ENCODE results near the gene ZNF683.

Gene ZNF683

GRCh38 chr1:26350701-26351589 lies 21.6 kb downstream of the ZNF683 start:
- DNase-seq, result no peak
- H3K9me3 ChIP-seq, result no peaks in the 10 kb centered on the region
- intact Hi-C loops (cut with DNase I; ENCODE audit: low total_unique reads), result no loop called here

DNA sequence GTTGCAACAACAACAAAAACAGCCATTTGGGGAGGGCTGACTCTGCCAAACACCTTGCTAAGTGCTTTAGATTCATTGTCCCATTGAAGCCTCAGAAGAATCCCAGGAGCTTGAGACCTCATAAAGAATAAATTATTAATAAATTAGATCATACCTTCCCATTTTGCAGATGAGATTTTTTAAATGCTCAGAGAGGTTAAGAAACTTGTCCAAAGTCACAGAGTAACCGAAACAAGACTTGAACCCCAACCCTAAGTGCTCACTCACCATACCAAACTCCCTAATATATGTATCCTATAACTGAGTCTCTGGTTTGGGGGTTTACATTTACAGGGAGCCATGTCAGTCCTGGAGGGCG lies 22.2 kb downstream of the ZNF683 start:
- H3K36me3 ChIP-seq, result no peaks in the 10 kb centered on the region
- no peak for DNase-seq
- TF ChIP-seq CTCF (IDR thresholded peaks at IDR 0.05), result no peak
- no peaks in the 10 kb centered on the region for H3K9me3 ChIP-seq
- no peak overlapping the region for H3K27ac ChIP-seq
- no peaks in the 10 kb centered on the region for H3K4me1 ChIP-seq
- intact Hi-C loops (cut with DNase I; ENCODE audit: low total_unique reads), result no loop called here
- peaks cover 0 to 32% of the 10 kb centered on the region in 2 donors for H3K27me3 ChIP-seq
- H3K4me3 ChIP-seq, result no peak overlapping the region

More at GRCh38 chr1:26350701-26351589, 21.6 kb downstream of the ZNF683 start:
- no peaks in the 10 kb centered on the region for H3K4me1 ChIP-seq
- TF ChIP-seq CTCF (IDR thresholded peaks at IDR 0.05), result no peak
- no peak overlapping the region for H3K27ac ChIP-seq
- no peak overlapping the region for H3K4me3 ChIP-seq
- H3K36me3 ChIP-seq, result no peaks in the 10 kb centered on the region
- peaks cover 0 to 32% of the 10 kb centered on the region in 2 donors for H3K27me3 ChIP-seq

- no peak overlapping the region for H3K4me3 ChIP-seq
- no peaks in the 10 kb centered on the region for H3K4me1 ChIP-seq
- no peaks in the 10 kb centered on the region for H3K36me3 ChIP-seq
- TF ChIP-seq CTCF (IDR thresholded peaks at IDR 0.05), result no peak
- no peak for DNase-seq
- H3K27me3 ChIP-seq, result peaks cover 0 to 31% of the 10 kb centered on the region in 2 donors
- no peak overlapping the region for H3K27ac ChIP-seq
- intact Hi-C loops (cut with DNase I; ENCODE audit: low total_unique reads), result no loop called here
- H3K9me3 ChIP-seq, result no peaks in the 10 kb centered on the region
These were observed 22.7 kb downstream of the ZNF683 start for GRCh38 chr1:26349877-26350244.

DNA sequence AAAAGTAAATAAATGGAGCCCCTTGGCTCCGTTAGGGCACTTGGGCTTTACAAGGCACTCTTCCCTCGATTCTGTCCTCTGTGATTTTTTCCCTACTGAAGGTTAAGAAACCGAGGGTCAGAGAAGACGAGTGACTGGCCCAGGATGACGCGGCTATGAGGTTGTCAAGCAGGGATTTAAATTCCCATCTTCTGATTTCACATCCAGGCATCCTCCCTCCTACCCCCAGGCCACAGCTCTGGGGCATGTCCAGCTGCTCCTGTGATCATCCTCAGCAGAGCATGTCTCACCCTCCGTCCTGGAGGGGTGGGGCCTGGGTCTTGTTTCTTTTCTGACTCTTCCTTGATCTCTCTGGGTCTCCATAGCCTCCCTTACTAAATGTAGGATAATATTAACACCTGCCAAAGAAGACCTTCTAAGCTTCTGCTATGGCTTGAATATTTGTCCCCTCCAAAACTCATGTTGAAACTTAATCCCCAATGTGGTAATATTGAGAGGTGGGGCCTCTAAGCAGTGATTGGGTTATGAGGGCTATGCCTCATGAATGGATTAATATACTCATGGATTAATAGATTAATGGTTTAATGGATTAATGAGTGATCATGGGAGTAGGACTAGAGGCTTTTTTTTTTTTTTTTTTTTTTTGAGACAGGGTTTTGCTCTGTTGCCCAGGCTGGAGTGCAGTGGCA lies 23.2 kb downstream of the ZNF683 start:
- no peak for DNase-seq
- Histone ChIP-seq H3K4me1 (no peaks in the 10 kb centered on the region), H3K27ac (no peak overlapping the region), H3K27me3 (peaks cover 0 to 31% of the 10 kb centered on the region in 2 donors), H3K36me3 (no peaks in the 10 kb centered on the region), H3K4me3 (no peak overlapping the region), H3K9me3 (no peaks in the 10 kb centered on the region)
- TF ChIP-seq CTCF (IDR thresholded peaks at IDR 0.05), result no peak
- intact Hi-C loops (cut with DNase I; ENCODE audit: low total_unique reads), result no loop called here

DNA sequence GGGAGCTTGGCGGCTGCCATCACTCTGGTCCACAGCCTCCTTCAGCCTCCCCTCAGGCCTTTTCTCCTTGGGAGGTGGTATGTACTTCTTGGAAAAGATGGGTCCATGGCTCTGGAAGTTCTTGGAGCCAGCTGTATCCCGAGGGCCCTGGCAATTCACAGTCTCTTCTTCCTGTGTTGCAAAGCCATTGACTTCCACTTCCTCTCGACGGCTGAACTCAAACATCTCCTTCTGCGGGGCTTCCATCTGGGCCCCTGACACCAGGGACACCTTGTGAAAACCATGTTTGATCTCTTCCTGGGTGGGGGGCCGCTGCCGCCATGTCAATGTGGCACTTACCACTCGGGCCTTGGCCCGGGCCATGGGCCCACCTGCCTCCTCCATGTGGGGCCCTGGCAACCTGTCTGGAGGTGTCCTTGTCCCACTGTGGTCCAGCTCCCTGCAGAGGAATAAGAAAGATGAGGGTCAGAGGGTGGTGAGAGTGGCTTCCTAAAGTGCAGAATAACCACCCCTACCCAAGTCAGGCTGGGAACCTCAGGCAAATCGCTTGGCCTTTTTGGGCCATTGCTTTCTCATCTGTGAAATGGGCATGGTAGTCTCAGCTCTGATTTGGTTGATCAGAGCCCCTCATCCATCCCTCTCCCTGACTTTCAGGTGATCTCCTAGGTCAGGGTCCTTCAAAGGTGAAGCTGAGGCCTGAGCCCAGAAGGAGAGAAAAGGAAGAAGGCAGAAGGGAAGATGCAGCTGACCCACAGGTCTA lies 26.1 kb downstream of the ZNF683 start:
- no peak overlapping the region for H3K27ac ChIP-seq
- intact Hi-C loops (cut with DNase I; ENCODE audit: low total_unique reads), result no loop called here
- no peaks in the 10 kb centered on the region for H3K36me3 ChIP-seq
- no peaks in the 10 kb centered on the region for H3K4me1 ChIP-seq
- no peak for TF ChIP-seq CTCF (IDR thresholded peaks at IDR 0.05)
- no peaks in the 10 kb centered on the region for H3K9me3 ChIP-seq
- no peak overlapping the region for H3K4me3 ChIP-seq
- no peak for DNase-seq
- H3K27me3 ChIP-seq, result peaks cover 0 to 42% of the 10 kb centered on the region in 2 donors
